HepG2 (cell line): Measurements from ENCODE around the gene FBXO9.

Source experiments
- CTCF ChIP-seq: sonication (generic); formaldehyde crosslinking; IDR thresholded peaks from 2 replicates; pipeline ENCODE4 v1.5.0; 2020; ENCODE audit warnings: mild to moderate bottlenecking, missing genetic modification reagents, moderate library complexity
- ZNF281 ChIP-seq: sonication (generic); formaldehyde crosslinking; IDR thresholded peaks from 2 replicates; pipeline ENCODE4 v1.4.0; 2020; ENCODE audit warnings: missing genetic modification reagents, borderline replicate concordance

- TF ChIP-seq CTCF, result no peak
- no peak for TF ChIP-seq ZNF281 (CRISPR knock-in tag)
These were observed 68.8 kb downstream of the FBXO9 start for GRCh38 chr6:53133961-53134360.
